Upper lobe of left lung (tissue), 6 donors: ENCODE data around the gene KDM4B. TPM values are rescaled to one million over a fixed set of nuclear protein-coding genes. Genes with fewer than 3 reads are reported as not detected.

Source experiments
- ATAC-seq, 2 donors: fragments of 200-7000 bp; cut with Tn5 transposase; one replicate each; pipeline ENCODE4 v1.9.1; 2022; ENCODE audit warnings: mild to moderate bottlenecking in 2 of 2, moderate library complexity in 2 of 2; ENCODE audit not compliant: low FRiP score in 2 of 2
- DNase-seq, 2 donors: peaks; one replicate each; pipeline ENCODE4 v3.0.0-alpha.2; 2019 to 2020
- H3K27ac ChIP-seq, 4 donors: fragments of 200-600 bp; sonication (generic); one replicate each; pipeline ENCODE4 v1.5.1; 2016 to 2019
- H3K27me3 ChIP-seq, 4 donors: fragments of 200-600 bp; sonication (generic); one replicate each; pipeline ENCODE4 v1.5.1; 2017 to 2019
- H3K36me3 ChIP-seq, 4 donors: fragments of 200-600 bp; sonication (generic); one replicate each; pipeline ENCODE4 v1.5.1; 2016 to 2019
- H3K4me1 ChIP-seq, 4 donors: fragments of 200-600 bp; sonication (generic); one replicate each; pipeline ENCODE4 v1.5.1; 2018 to 2019
- H3K4me3 ChIP-seq, 4 donors: fragments of 200-600 bp; sonication (generic); one replicate each; pipeline ENCODE4 v1.5.1; 2017 to 2019; ENCODE audit warnings: mild to moderate bottlenecking in 2 of 4, moderate library complexity in 1 of 4
- H3K9me3 ChIP-seq, 4 donors: fragments of 200-600 bp; sonication (generic); one replicate each; pipeline ENCODE4 v1.5.1; 2018 to 2019
- CTCF ChIP-seq, 6 experiments: fragments of 450-650 bp in 4 of 6; fragments of 200-600 bp in 2 of 6; sonication (generic) in 2 of 6; IDR thresholded peaks; one replicate each; pipeline ENCODE4 v1.5.1; 2016 to 2019; ENCODE audit warnings: antibody characterized with exemption in 6 of 6
- EP300 ChIP-seq, 4 donors: sonication (generic); formaldehyde crosslinking; IDR thresholded peaks; one replicate each; pipeline ENCODE4 v1.5.1; 2017; ENCODE audit warnings: antibody characterized with exemption in 4 of 4, control low read depth in 2 of 4
- POLR2A ChIP-seq, 4 donors: fragments of 450-650 bp; IDR thresholded peaks; one replicate each; pipeline ENCODE4 v1.5.1; 2016 to 2017; ENCODE audit warnings: antibody characterized with exemption in 4 of 4, mild to moderate bottlenecking in 2 of 4
- POLR2AphosphoS5 ChIP-seq, 2 donors: sonication (generic); formaldehyde crosslinking; IDR thresholded peaks; one replicate each; pipeline ENCODE4 v1.5.1; 2017; ENCODE audit warnings: antibody characterized with exemption in 2 of 2
- WGBS, 2 donors: methylation state at CpG; one replicate each; pipeline ENCODE4 v1.1.5; 2017 to 2018; 5-methylcytosine and 5-hydroxymethylcytosine counted together
- total RNA-seq, 6 donors: library from RNA; depleted of rRNA in 4 of 6; stranded (reverse); fragments of >200 nt in 4 of 6; gene quantifications; one replicate each; pipeline versions ENCODE4 v1.1.0 to v1.2.1, GENCODE V29; 2016 to 2021
- donor health status: DM: no; HTN: no; CAD: no; lungs with moderate emphysema.
- donor health status: DM: no; HTN: yes; CAD: no; lungs with severe emphysema.

The KDM4B gene
- total RNA-seq, 6 donors from 2014 or later = 28.1 to 112 (median 38.2) TPM

GRCh38 chr19:5002143-5002542, 33.2 kb downstream of the KDM4B start:
- ATAC-seq (no peak), DNase-seq (no peak)
- Histone ChIP-seq H3K4me3 (no peak overlapping the region), H3K27ac (no peak overlapping the region), H3K36me3 (peaks cover 0 to 7% (median 2%) of the 10 kb centered on the region in 4 donors), H3K4me1 (peaks cover 0 to 4% (median 2%) of the 10 kb centered on the region in 4 donors), H3K9me3 (no peaks in the 10 kb centered on the region), H3K27me3 (no peaks in the 10 kb centered on the region)
- TF ChIP-seq POLR2A (IDR thresholded peaks at IDR 0.05) = no peak
- TF ChIP-seq CTCF (IDR thresholded peaks at IDR 0.05) = no peak
- no peak for TF ChIP-seq POLR2AphosphoS5 (IDR thresholded peaks at IDR 0.05)
- no peak for TF ChIP-seq EP300 (IDR thresholded peaks at IDR 0.05)
- 84 to 87% methylated on average over 4 of the region's 4 CpGs for WGBS, 2 donors

- H3K9me3 ChIP-seq = no peaks in the 10 kb centered on the region
- no peak overlapping the region for H3K27ac ChIP-seq
- H3K27me3 ChIP-seq = no peaks in the 10 kb centered on the region
- no peak overlapping the region for H3K4me3 ChIP-seq
- H3K36me3 ChIP-seq = no peaks in the 10 kb centered on the region
- TF ChIP-seq POLR2AphosphoS5 (IDR thresholded peaks at IDR 0.05) (no peak), CTCF (IDR thresholded peaks at IDR 0.05) (no peak), POLR2A (IDR thresholded peaks at IDR 0.05) (no peak)
- peaks cover 0 to 4% (median 2%) of the 10 kb centered on the region in 4 donors for H3K4me1 ChIP-seq
- ATAC-seq (no peak), DNase-seq (no peak)
- WGBS, 2 donors = 89 to 92% methylated on average over 18 of the region's 18 CpGs
Observed at GRCh38 chr19:5003781-5004180, 34.9 kb downstream of the KDM4B start.

- H3K27me3 ChIP-seq = no peaks in the 10 kb centered on the region
- no peaks in the 10 kb centered on the region for H3K9me3 ChIP-seq
- TF ChIP-seq CTCF (IDR thresholded peaks at IDR 0.05) (no peak), POLR2AphosphoS5 (IDR thresholded peaks at IDR 0.05) (no peak), EP300 (IDR thresholded peaks at IDR 0.05) (no peak), POLR2A (IDR thresholded peaks at IDR 0.05) (no peak)
- no peaks in the 10 kb centered on the region for H3K36me3 ChIP-seq
- no peak overlapping the region for H3K27ac ChIP-seq
- peaks cover 0 to 4% (median 2%) of the 10 kb centered on the region in 4 donors for H3K4me1 ChIP-seq
- no peak for DNase-seq
- no peak for ATAC-seq
- H3K4me3 ChIP-seq = no peak overlapping the region
- WGBS, 2 donors = 78 to 87% methylated on average over 4 of the region's 5 CpGs
Observed at GRCh38 chr19:5005096-5005495, 36.2 kb downstream of the KDM4B start.

GRCh38 chr19:5006201-5006600, 37.3 kb downstream of the KDM4B start:
- DNase-seq (no peak), ATAC-seq (no peak)
- Histone ChIP-seq H3K9me3 (no peaks in the 10 kb centered on the region), H3K27me3 (no peaks in the 10 kb centered on the region), H3K27ac (no peak overlapping the region), H3K4me3 (no peak overlapping the region), H3K36me3 (no peaks in the 10 kb centered on the region), H3K4me1 (peaks cover 0 to 4% (median 2%) of the 10 kb centered on the region in 4 donors)
- 58 to 83% methylated on average over 10 of the region's 10 CpGs for WGBS, 2 donors
- TF ChIP-seq CTCF (IDR thresholded peaks at IDR 0.05) (no peak), POLR2AphosphoS5 (IDR thresholded peaks at IDR 0.05) (no peak), EP300 (IDR thresholded peaks at IDR 0.05) (no peak), POLR2A (IDR thresholded peaks at IDR 0.05) (no peak)

GRCh38 chr19:5006821-5007220, 37.9 kb downstream of the KDM4B start:
- Histone ChIP-seq H3K9me3 (no peaks in the 10 kb centered on the region), H3K27me3 (no peaks in the 10 kb centered on the region), H3K4me3 (no peak overlapping the region), H3K36me3 (no peaks in the 10 kb centered on the region), H3K27ac (no peak overlapping the region), H3K4me1 (peaks cover 0 to 6% (median 2%) of the 10 kb centered on the region in 4 donors)
- no peak for DNase-seq
- TF ChIP-seq CTCF (IDR thresholded peaks at IDR 0.05) (no peak), POLR2AphosphoS5 (IDR thresholded peaks at IDR 0.05) (no peak), EP300 (IDR thresholded peaks at IDR 0.05) (no peak), POLR2A (IDR thresholded peaks at IDR 0.05) (no peak)
- no peak for ATAC-seq
- WGBS, 2 donors = 94 to 95% methylated on average over 9 to 13 of the region's 13 CpGs
